Measurements from ENCODE around the gene ACSL5. TPM values are rescaled to one million over a fixed set of nuclear protein-coding genes. Genes with fewer than 3 reads are reported as not detected.
A peak's percentile ranks its signal among the peaks of the same experiment; 100 is the strongest.
"Not testable (repeated sequence)": the region's sequence is repeated elsewhere in the genome, so short reads cannot be mapped to it uniquely, and the experiment has no call there.

The ACSL5 gene
- total and polyA plus RNA-seq, 2 donors (not counting 3 experiments of a cell fraction or from before 2014, with no cell fraction given) = 1.5 to 2.1 TPM

DNA sequence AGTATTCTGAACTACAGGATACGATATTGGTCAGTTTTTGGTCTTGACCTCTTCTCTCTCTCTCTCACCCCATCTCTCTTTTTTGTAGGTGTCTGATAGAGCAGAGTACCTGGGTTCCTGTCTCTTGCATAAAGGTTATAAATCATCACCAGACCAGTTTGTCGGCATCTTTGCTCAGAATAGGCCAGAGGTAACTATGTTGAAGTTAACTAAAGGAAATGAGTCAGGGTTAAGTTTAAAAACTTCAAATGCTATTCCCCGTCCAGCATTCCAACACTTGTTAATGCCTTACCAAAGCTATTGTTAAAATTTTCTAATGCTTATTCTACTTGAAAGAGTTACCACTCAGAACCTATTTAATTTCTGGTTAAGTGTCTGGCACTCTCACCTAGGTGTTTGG, 30.7 kb downstream of the ACSL5 start:
- POLR2A ChIA-PET = no interaction called here
- dilution Hi-C loops (cut with MboI; ENCODE audit: extremely low pct_ligation_motif_present, low sequenced_read_pairs) (no loop called here), intact Hi-C loops (cut with micrococcal nuclease) (no loop called here)
- H3K4me1 ChIP-seq (ENCODE audit: control insufficient read depth, extremely low read depth, insufficient read depth, low read length) = peaks cover 10% of the 10 kb centered on the region
- H3K9ac ChIP-seq (replicated peaks; ENCODE audit: extremely low read depth, insufficient read depth, low read length) = no peak overlapping the region
- H3K9me3 ChIP-seq (replicated peaks; ENCODE audit: control insufficient read depth, insufficient read depth, low read length) = no peaks in the 10 kb centered on the region
- FAIRE-seq (peak; percentile 59), DNase-seq (ENCODE audit: low read depth, low spot score) (peak; percentile 29)
- H2AFZ ChIP-seq (ENCODE audit: low read depth, low read length) = no peak overlapping the region
- H4K20me1 ChIP-seq (replicated peaks; ENCODE audit: control insufficient read depth, extremely low read depth, insufficient read depth, low read length) = no peaks in the 10 kb centered on the region
- no peak overlapping the region for H3K4me3 ChIP-seq (replicated peaks in 1 of 3; ENCODE audit: insufficient read depth in 1 of 3, low read depth in 1 of 3, low read length in 3 of 3)
- no peaks in the 10 kb centered on the region for H3K79me2 ChIP-seq (ENCODE audit: control insufficient read depth, insufficient read depth, low read length)
- no peaks in the 10 kb centered on the region for H3K36me3 ChIP-seq (ENCODE audit: control insufficient read depth in 2 of 2, extremely low read depth in 1 of 2, insufficient read depth in 2 of 2, low read length in 2 of 2)
- H3K9me1 ChIP-seq (replicated peaks; ENCODE audit: control insufficient read depth, extremely low read depth, insufficient read depth, low read length) = no peaks in the 10 kb centered on the region
- BruUV-seq (replicated peaks) = no TSS peak
- no peak overlapping the region for H3K27ac ChIP-seq (ENCODE audit: insufficient read depth, low read depth, low read length)
- CTCF ChIA-PET = interaction anchor here (0.8 to 2.4 kb wide), 6 partner anchors 16 to 169 kb away, joined by 3 to 12 read pairs (median 3); no protein-coding TSS in a partner anchor
- H3K27me3 ChIP-seq (ENCODE audit: control insufficient read depth in 2 of 2, insufficient read depth in 2 of 2, low read length in 2 of 2) = no peaks in the 10 kb centered on the region
- H3K4me2 ChIP-seq (ENCODE audit: insufficient read depth, low read length) = no peak overlapping the region
- TF ChIP-seq EZH2 (IDR thresholded peaks at IDR 0.05; ENCODE audit: borderline replicate concordance, low read depth, low read length, severe bottlenecking) (no peak), FOS (IDR thresholded peaks at IDR 0.05; ENCODE audit: borderline replicate concordance, insufficient read depth, low read length) (peak; percentile 27)

DNA sequence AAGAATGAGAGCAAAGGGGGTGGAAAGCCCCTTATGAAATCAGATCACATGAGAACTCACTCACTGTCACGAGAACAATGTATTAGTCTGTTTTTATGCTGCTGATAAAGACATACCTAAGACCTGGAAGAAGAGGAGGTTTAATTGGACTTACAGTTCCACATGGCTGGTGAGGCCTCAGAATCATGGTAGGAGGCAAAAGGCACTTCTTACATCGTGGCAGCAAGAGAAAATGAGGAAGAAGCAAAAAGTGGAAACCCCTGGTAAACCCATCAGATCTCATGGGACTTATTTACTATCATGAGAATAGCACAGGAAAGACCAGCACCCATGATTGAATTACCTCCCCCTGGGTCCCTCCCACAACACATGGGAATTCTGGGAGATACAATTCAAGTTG, 32.9 kb downstream of the ACSL5 start:
- BruUV-seq (replicated peaks); H3K4me3 ChIP-seq (replicated peaks in 1 of 3; ENCODE audit: insufficient read depth in 1 of 3, low read depth in 1 of 3, low read length in 3 of 3); H2AFZ ChIP-seq (ENCODE audit: low read depth, low read length); H3K79me2 ChIP-seq (ENCODE audit: control insufficient read depth, insufficient read depth, low read length); H3K9me1 ChIP-seq (replicated peaks; ENCODE audit: control insufficient read depth, extremely low read depth, insufficient read depth, low read length); H4K20me1 ChIP-seq (replicated peaks; ENCODE audit: control insufficient read depth, extremely low read depth, insufficient read depth, low read length); H3K27ac ChIP-seq (ENCODE audit: insufficient read depth, low read depth, low read length); H3K4me2 ChIP-seq (ENCODE audit: insufficient read depth, low read length); dilution Hi-C loops (cut with MboI; ENCODE audit: extremely low pct_ligation_motif_present, low sequenced_read_pairs); POLR2A ChIA-PET; H3K27me3 ChIP-seq (ENCODE audit: control insufficient read depth in 2 of 2, insufficient read depth in 2 of 2, low read length in 2 of 2); H3K36me3 ChIP-seq (ENCODE audit: control insufficient read depth in 2 of 2, extremely low read depth in 1 of 2, insufficient read depth in 2 of 2, low read length in 2 of 2); H3K9ac ChIP-seq (replicated peaks; ENCODE audit: extremely low read depth, insufficient read depth, low read length); intact Hi-C loops (cut with micrococcal nuclease); H3K9me3 ChIP-seq (replicated peaks; ENCODE audit: control insufficient read depth, insufficient read depth, low read length); DNase-seq (ENCODE audit: low read depth, low spot score); CTCF ChIA-PET; FAIRE-seq: not testable (repeated sequence)
- peaks cover 10% of the 10 kb centered on the region for H3K4me1 ChIP-seq (ENCODE audit: control insufficient read depth, extremely low read depth, insufficient read depth, low read length)

All from endothelial cell of umbilical vein (primary cell).